GM23338 (cell line): Measurements from ENCODE around the gene RSRC1. TPM values are rescaled to one million over a fixed set of nuclear protein-coding genes. Genes with fewer than 3 reads are reported as not detected.

Experiments used
- ATAC-seq: fragments of 200-7000 bp; cut with Tn5 transposase; 3 replicates; pipeline ENCODE4 v1.9.1; 2020
- DNase-seq: peaks from one replicate; pipeline ENCODE4 v3.0.0-alpha.2; 2015; ENCODE audit warnings: low spot score
- H2AFZ ChIP-seq: fragments of 200-600 bp; sonication (generic); 2 replicates; pipeline ENCODE4 v1.8.0; 2016; ENCODE audit warnings: antibody characterized with exemption, mild to moderate bottlenecking, moderate library complexity
- H3F3A ChIP-seq: fragments of 200-600 bp; sonication (generic); replicated peaks from 2 replicates; pipeline ENCODE4 v1.8.0; 2017; ENCODE audit warnings: antibody characterized with exemption, mixed run types, low read depth
- H3K27ac ChIP-seq: fragments of 200-600 bp; sonication (generic); 2 replicates; pipeline ENCODE4 v1.6.1; 2016; ENCODE audit warnings: low read depth
- H3K27me3 ChIP-seq: fragments of 200-600 bp; sonication (generic); 2 replicates; pipeline ENCODE4 v1.8.0; 2016; ENCODE audit warnings: mild to moderate bottlenecking, mixed run types, moderate library complexity; ENCODE audit not compliant: insufficient read depth
- H3K36me3 ChIP-seq: fragments of 200-600 bp; sonication (generic); 2 replicates; pipeline ENCODE4 v1.8.0; 2016; ENCODE audit warnings: mild to moderate bottlenecking; ENCODE audit not compliant: insufficient read depth
- H3K4me1 ChIP-seq: fragments of 200-600 bp; sonication (generic); 2 replicates; pipeline ENCODE4 v1.8.0; 2016; ENCODE audit warnings: mild to moderate bottlenecking, moderate library complexity; ENCODE audit not compliant: insufficient read depth
- H3K4me2 ChIP-seq: fragments of 200-600 bp; sonication (generic); 2 replicates; pipeline ENCODE4 v1.7.1; 2017; ENCODE audit warnings: mixed run types
- H3K4me3 ChIP-seq: fragments of 200-600 bp; sonication (generic); 2 replicates; pipeline ENCODE4 v1.6.1; 2016; ENCODE audit warnings: mixed run types
- H3K79me2 ChIP-seq: fragments of 200-600 bp; sonication (generic); replicated peaks from 2 replicates; pipeline ENCODE4 v1.8.0; 2017; ENCODE audit warnings: mild to moderate bottlenecking; ENCODE audit not compliant: insufficient read depth
- H3K9me2 ChIP-seq: fragments of 200-600 bp; sonication (generic); 2 replicates; pipeline ENCODE4 v1.8.0; 2017; ENCODE audit not compliant: insufficient read depth
- H4K20me1 ChIP-seq: fragments of 200-600 bp; sonication (generic); replicated peaks from 2 replicates; pipeline ENCODE4 v1.8.0; 2017; ENCODE audit warnings: mild to moderate bottlenecking; ENCODE audit not compliant: insufficient read depth
- H3K27ac Mint-ChIP-seq: 2 replicates; pipeline ENCODE4 v1.8.0; 2020; ENCODE audit warnings: inconsistent platforms, mild to moderate bottlenecking, moderate library complexity, mixed read lengths
- H3K27me3 Mint-ChIP-seq: 3 replicates; pipeline ENCODE4 v1.8.0; 2022; ENCODE audit warnings: low read depth, mild to moderate bottlenecking, moderate library complexity, mixed read lengths, inconsistent platforms; ENCODE audit not compliant: insufficient read depth, poor library complexity
- H3K36me3 Mint-ChIP-seq: 3 replicates; pipeline ENCODE4 v1.8.0; 2021; ENCODE audit warnings: low read depth, mild to moderate bottlenecking, inconsistent platforms, moderate library complexity, mixed read lengths
- H3K4me1 Mint-ChIP-seq: 3 replicates; pipeline ENCODE4 v1.8.0; 2020; ENCODE audit warnings: mild to moderate bottlenecking, inconsistent platforms, mixed read lengths
- H3K4me3 Mint-ChIP-seq: 3 replicates; pipeline ENCODE4 v1.8.0; 2021; ENCODE audit warnings: moderate library complexity, mild to moderate bottlenecking, inconsistent platforms, mixed read lengths
- H3K9me3 Mint-ChIP-seq: 3 replicates; pipeline ENCODE4 v1.8.0; 2020; ENCODE audit warnings: moderate library complexity, mild to moderate bottlenecking, inconsistent platforms, mixed read lengths
- CREB1 ChIP-seq: fragments of 250-450 bp; sonication (Bioruptor Pico); IDR thresholded peaks from 2 replicates; pipeline ENCODE4 v1.5.0; 2020; ENCODE audit warnings: low read depth, mild to moderate bottlenecking, moderate library complexity
- EZH2 ChIP-seq: fragments of 200-600 bp; sonication (generic); IDR thresholded peaks from one replicate; pipeline ENCODE4 v1.8.0; 2017; ENCODE audit warnings: antibody characterized with exemption, mild to moderate bottlenecking, low read depth; ENCODE audit not compliant: unreplicated experiment
- EZH2phosphoT487 ChIP-seq: fragments of 200-600 bp; sonication (generic); IDR thresholded peaks from one replicate; pipeline ENCODE4 v1.8.1; 2018; ENCODE audit warnings: antibody characterized with exemption; ENCODE audit not compliant: unreplicated experiment
- JUNB ChIP-seq: IDR thresholded peaks from one replicate; pipeline ENCODE4 v1.6.1; 2016; ENCODE audit warnings: antibody characterized with exemption; ENCODE audit not compliant: unreplicated experiment
- NANOG ChIP-seq: IDR thresholded peaks from 2 replicates; pipeline ENCODE4 v1.6.1; 2016; ENCODE audit warnings: antibody characterized with exemption, borderline replicate concordance
- ZNF114 ChIP-seq: fragments of 250-450 bp; sonication (Bioruptor Pico); IDR thresholded peaks from 2 replicates; pipeline ENCODE4 v1.5.0; 2020; ENCODE audit warnings: mild to moderate bottlenecking, moderate library complexity
- ZNF331 ChIP-seq: fragments of 250-450 bp; sonication (Bioruptor Pico); IDR thresholded peaks from 2 replicates; pipeline ENCODE4 v1.5.0; 2020; ENCODE audit warnings: low read depth, mild to moderate bottlenecking, moderate library complexity
- polyA plus RNA-seq: library from polyadenylated mRNA; unstranded; fragments of >200 nt; fragmentation: Nextera tagmentation; extraction: Ambion mirVana; gene quantifications from 2 replicates; pipeline ENCODE4 v1.2.1, GENCODE V29; 2016
- total RNA-seq: library from RNA; depleted of rRNA; stranded (reverse); fragments of >200 nt; shearing (Covaris generic); gene quantifications from 2 replicates; pipeline ENCODE4 v1.2.3, GENCODE V29; 2014
- TF ChIP-seq, protein P1 (sequence below): fragments of 250-450 bp; sonication (Bioruptor Pico); IDR thresholded peaks from 2 replicates; pipeline ENCODE4 v1.5.0; 2020; ENCODE audit warnings: mild to moderate bottlenecking, moderate library complexity
- TF ChIP-seq, protein P2 (sequence below): IDR thresholded peaks from one replicate; pipeline ENCODE4 v1.6.1; 2018; ENCODE audit warnings: antibody characterized with exemption; ENCODE audit not compliant: unreplicated experiment
- TF ChIP-seq, protein P3 (sequence below), 2 experiments: fragments of 200-600 bp in 1 of 2; sonication (generic) in 1 of 2; conservative IDR thresholded peaks; 2 replicates each; pipeline versions ENCODE4 v1.5.1 to v1.6.1; 2016 to 2017; ENCODE audit warnings: antibody characterized with exemption in 2 of 2, low read depth in 2 of 2, mild to moderate bottlenecking in 2 of 2, moderate library complexity in 1 of 2

RSRC1 gene
- total and polyA plus RNA-seq, 2 experiments from 2014 or later = 32.5 to 76.8 TPM

DNA sequence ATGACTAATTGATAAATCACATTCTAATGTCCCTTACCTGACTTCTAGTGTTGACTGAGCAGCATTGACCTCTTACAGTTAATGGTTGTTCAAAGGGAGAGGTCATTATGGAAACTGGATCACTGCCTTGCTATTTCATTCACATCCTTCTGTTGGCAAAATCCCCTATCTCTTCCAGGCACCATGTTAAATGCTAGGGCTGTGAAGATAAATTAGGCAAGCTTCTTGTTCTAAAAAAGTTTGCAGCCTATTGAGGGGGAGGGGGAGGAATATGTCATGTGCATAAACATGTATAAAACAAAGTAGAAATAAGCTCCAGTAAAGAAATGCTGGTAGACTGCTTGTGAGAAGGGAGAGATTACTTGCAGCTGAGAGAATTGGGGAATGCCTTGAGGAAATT, 376.3 kb downstream of the RSRC1 start (continued):
- TF ChIP-seq, protein P1, sequence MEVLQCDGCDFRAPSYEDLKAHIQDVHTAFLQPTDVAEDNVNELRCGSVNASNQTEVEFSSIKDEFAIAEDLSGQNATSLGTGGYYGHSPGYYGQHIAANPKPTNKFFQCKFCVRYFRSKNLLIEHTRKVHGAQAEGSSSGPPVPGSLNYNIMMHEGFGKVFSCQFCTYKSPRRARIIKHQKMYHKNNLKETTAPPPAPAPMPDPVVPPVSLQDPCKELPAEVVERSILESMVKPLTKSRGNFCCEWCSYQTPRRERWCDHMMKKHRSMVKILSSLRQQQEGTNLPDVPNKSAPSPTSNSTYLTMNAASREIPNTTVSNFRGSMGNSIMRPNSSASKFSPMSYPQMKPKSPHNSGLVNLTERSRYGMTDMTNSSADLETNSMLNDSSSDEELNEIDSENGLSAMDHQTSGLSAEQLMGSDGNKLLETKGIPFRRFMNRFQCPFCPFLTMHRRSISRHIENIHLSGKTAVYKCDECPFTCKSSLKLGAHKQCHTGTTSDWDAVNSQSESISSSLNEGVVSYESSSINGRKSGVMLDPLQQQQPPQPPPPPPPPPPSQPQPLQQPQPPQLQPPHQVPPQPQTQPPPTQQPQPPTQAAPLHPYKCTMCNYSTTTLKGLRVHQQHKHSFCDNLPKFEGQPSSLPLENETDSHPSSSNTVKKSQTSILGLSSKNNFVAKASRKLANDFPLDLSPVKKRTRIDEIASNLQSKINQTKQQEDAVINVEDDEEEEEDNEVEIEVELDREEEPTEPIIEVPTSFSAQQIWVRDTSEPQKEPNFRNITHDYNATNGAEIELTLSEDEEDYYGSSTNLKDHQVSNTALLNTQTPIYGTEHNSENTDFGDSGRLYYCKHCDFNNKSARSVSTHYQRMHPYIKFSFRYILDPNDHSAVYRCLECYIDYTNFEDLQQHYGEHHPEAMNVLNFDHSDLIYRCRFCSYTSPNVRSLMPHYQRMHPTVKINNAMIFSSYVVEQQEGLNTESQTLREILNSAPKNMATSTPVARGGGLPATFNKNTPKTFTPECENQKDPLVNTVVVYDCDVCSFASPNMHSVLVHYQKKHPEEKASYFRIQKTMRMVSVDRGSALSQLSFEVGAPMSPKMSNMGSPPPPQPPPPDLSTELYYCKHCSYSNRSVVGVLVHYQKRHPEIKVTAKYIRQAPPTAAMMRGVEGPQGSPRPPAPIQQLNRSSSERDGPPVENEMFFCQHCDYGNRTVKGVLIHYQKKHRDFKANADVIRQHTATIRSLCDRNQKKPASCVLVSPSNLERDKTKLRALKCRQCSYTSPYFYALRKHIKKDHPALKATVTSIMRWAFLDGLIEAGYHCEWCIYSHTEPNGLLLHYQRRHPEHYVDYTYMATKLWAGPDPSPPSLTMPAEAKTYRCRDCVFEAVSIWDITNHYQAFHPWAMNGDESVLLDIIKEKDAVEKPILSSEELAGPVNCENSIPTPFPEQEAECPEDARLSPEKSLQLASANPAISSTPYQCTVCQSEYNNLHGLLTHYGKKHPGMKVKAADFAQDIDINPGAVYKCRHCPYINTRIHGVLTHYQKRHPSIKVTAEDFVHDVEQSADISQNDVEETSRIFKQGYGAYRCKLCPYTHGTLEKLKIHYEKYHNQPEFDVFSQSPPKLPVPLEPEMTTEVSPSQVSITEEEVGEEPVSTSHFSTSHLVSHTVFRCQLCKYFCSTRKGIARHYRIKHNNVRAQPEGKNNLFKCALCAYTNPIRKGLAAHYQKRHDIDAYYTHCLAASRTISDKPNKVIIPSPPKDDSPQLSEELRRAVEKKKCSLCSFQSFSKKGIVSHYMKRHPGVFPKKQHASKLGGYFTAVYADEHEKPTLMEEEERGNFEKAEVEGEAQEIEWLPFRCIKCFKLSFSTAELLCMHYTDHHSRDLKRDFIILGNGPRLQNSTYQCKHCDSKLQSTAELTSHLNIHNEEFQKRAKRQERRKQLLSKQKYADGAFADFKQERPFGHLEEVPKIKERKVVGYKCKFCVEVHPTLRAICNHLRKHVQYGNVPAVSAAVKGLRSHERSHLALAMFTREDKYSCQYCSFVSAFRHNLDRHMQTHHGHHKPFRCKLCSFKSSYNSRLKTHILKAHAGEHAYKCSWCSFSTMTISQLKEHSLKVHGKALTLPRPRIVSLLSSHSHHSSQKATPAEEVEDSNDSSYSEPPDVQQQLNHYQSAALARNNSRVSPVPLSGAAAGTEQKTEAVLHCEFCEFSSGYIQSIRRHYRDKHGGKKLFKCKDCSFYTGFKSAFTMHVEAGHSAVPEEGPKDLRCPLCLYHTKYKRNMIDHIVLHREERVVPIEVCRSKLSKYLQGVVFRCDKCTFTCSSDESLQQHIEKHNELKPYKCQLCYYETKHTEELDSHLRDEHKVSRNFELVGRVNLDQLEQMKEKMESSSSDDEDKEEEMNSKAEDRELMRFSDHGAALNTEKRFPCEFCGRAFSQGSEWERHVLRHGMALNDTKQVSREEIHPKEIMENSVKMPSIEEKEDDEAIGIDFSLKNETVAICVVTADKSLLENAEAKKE (CRISPR knock-in tag) = no peak
- TF ChIP-seq ZNF331 (CRISPR knock-in tag) (no peak), ZNF114 (CRISPR knock-in tag) (no peak), NANOG (no peak), JUNB (no peak)

DNA sequence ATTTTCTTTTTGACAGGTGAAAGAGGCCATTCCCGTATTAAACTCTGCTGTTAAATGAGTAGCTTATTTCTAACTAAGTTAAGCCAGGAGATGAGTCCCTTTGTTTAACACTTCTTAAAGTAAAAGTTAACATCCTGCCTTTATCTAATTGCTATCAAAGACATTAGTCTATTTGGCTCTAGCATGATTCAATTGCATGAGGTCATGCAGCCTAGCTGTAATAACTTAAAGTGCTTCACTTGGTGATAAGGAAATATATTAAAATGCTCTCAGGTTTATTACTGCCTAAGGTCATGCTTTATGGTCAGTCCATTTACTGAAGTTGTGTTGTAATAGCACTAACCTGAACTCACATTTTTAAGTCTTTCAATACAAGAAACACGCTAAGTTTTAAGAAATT, 378.8 kb downstream of the RSRC1 start:
- DNase-seq = no peak
- H3K79me2 ChIP-seq = no peaks in the 10 kb centered on the region
- H3K4me1 ChIP-seq = no peaks in the 10 kb centered on the region
- no peaks in the 10 kb centered on the region for H4K20me1 ChIP-seq
- H3K9me2 ChIP-seq = no peaks in the 10 kb centered on the region
- no peak overlapping the region for H3K4me3 Mint-ChIP-seq
- TF ChIP-seq JUNB (no peak), NANOG (no peak), CREB1 (no peak), ZNF114 (CRISPR knock-in tag) (no peak), ZNF331 (CRISPR knock-in tag) (no peak), EZH2phosphoT487 (no peak), EZH2 (no peak)
- TF ChIP-seq, protein P2, sequence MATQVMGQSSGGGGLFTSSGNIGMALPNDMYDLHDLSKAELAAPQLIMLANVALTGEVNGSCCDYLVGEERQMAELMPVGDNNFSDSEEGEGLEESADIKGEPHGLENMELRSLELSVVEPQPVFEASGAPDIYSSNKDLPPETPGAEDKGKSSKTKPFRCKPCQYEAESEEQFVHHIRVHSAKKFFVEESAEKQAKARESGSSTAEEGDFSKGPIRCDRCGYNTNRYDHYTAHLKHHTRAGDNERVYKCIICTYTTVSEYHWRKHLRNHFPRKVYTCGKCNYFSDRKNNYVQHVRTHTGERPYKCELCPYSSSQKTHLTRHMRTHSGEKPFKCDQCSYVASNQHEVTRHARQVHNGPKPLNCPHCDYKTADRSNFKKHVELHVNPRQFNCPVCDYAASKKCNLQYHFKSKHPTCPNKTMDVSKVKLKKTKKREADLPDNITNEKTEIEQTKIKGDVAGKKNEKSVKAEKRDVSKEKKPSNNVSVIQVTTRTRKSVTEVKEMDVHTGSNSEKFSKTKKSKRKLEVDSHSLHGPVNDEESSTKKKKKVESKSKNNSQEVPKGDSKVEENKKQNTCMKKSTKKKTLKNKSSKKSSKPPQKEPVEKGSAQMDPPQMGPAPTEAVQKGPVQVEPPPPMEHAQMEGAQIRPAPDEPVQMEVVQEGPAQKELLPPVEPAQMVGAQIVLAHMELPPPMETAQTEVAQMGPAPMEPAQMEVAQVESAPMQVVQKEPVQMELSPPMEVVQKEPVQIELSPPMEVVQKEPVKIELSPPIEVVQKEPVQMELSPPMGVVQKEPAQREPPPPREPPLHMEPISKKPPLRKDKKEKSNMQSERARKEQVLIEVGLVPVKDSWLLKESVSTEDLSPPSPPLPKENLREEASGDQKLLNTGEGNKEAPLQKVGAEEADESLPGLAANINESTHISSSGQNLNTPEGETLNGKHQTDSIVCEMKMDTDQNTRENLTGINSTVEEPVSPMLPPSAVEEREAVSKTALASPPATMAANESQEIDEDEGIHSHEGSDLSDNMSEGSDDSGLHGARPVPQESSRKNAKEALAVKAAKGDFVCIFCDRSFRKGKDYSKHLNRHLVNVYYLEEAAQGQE = no peak
- TF ChIP-seq, protein P3, sequence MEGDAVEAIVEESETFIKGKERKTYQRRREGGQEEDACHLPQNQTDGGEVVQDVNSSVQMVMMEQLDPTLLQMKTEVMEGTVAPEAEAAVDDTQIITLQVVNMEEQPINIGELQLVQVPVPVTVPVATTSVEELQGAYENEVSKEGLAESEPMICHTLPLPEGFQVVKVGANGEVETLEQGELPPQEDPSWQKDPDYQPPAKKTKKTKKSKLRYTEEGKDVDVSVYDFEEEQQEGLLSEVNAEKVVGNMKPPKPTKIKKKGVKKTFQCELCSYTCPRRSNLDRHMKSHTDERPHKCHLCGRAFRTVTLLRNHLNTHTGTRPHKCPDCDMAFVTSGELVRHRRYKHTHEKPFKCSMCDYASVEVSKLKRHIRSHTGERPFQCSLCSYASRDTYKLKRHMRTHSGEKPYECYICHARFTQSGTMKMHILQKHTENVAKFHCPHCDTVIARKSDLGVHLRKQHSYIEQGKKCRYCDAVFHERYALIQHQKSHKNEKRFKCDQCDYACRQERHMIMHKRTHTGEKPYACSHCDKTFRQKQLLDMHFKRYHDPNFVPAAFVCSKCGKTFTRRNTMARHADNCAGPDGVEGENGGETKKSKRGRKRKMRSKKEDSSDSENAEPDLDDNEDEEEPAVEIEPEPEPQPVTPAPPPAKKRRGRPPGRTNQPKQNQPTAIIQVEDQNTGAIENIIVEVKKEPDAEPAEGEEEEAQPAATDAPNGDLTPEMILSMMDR (conservative IDR thresholded peaks at IDR 0.05; ENCODE audit: low read depth in 2 of 2) = no peak
- H2AFZ ChIP-seq = no peak overlapping the region
- H3K4me3 ChIP-seq = no peak overlapping the region
- no peaks in the 10 kb centered on the region for H3K27me3 Mint-ChIP-seq
- H3K4me1 Mint-ChIP-seq = peaks cover 6% of the 10 kb centered on the region; the same call in 2 of the 3 replicates
- no peaks in the 10 kb centered on the region for H3K36me3 Mint-ChIP-seq
- H3F3A ChIP-seq = no peaks in the 10 kb centered on the region
- no peak overlapping the region for H3K4me2 ChIP-seq
- no peak for ATAC-seq
- no peaks in the 10 kb centered on the region for H3K27me3 ChIP-seq
- no peaks in the 10 kb centered on the region for H3K9me3 Mint-ChIP-seq
- no peak overlapping the region for H3K27ac Mint-ChIP-seq
- no peaks in the 10 kb centered on the region for H3K36me3 ChIP-seq
- no peak overlapping the region for H3K27ac ChIP-seq
